H9 (cell line): ENCODE measurements around the gene RUNX1. TPM values are rescaled to one million over a fixed set of nuclear protein-coding genes. Genes with fewer than 3 reads are reported as not detected.

ENCODE experiments used
- DNase-seq: peaks from one replicate; pipeline ENCODE4 v3.0.0-alpha.2; 2017
- H2AFZ ChIP-seq: one replicate; pipeline ENCODE4 v1.6.1; 2013; ENCODE audit warnings: mild to moderate bottlenecking, low read length, control low read depth, moderate library complexity
- H2AK5ac ChIP-seq: 2 replicates; pipeline ENCODE4 v1.6.1; 2013; ENCODE audit warnings: low read length, control low read depth, mixed read lengths; ENCODE audit not compliant: insufficient read length
- H2BK120ac ChIP-seq: one replicate; pipeline ENCODE4 v1.6.1; 2013; ENCODE audit warnings: low read depth, mild to moderate bottlenecking, low read length, control low read depth, inconsistent platforms; ENCODE audit not compliant: poor library complexity, severe bottlenecking
- H2BK12ac ChIP-seq: 2 replicates; pipeline ENCODE4 v1.6.1; 2013; ENCODE audit warnings: low read length, control low read depth, mixed read lengths, low read depth; ENCODE audit not compliant: insufficient read length
- H2BK15ac ChIP-seq: 2 replicates; pipeline ENCODE4 v1.6.1; 2013; ENCODE audit warnings: low read depth, low read length, control low read depth
- H2BK20ac ChIP-seq: one replicate; pipeline ENCODE4 v1.6.1; 2013; ENCODE audit warnings: low read depth, mild to moderate bottlenecking, low read length, control low read depth, inconsistent platforms; ENCODE audit not compliant: poor library complexity, severe bottlenecking
- H2BK5ac ChIP-seq: 2 replicates; pipeline ENCODE4 v1.6.1; 2013; ENCODE audit warnings: low read length, control low read depth, mixed read lengths; ENCODE audit not compliant: insufficient read length
- H3K14ac ChIP-seq: 2 replicates; pipeline ENCODE4 v1.6.1; 2013; ENCODE audit warnings: low read length, control low read depth; ENCODE audit not compliant: insufficient read depth
- H3K18ac ChIP-seq: 2 replicates; pipeline ENCODE4 v1.6.1; 2013; ENCODE audit warnings: low read depth, mild to moderate bottlenecking, mixed read lengths, low read length, control low read depth; ENCODE audit not compliant: insufficient read length
- H3K23ac ChIP-seq: 2 replicates; pipeline ENCODE4 v1.6.1; 2013; ENCODE audit warnings: low read length, control low read depth, mixed read lengths, low read depth; ENCODE audit not compliant: insufficient read length
- H3K23me2 ChIP-seq: 2 replicates; pipeline ENCODE4 v1.6.1; 2013; ENCODE audit warnings: low read depth, mild to moderate bottlenecking, mixed read lengths, low read length, control low read depth; ENCODE audit not compliant: insufficient read length, poor library complexity, severe bottlenecking
- H3K27ac ChIP-seq: 2 replicates; pipeline ENCODE4 v1.5.1; 2013; ENCODE audit warnings: low read length, control low read depth, mixed read lengths, low read depth; ENCODE audit not compliant: insufficient read length
- H3K27me3 ChIP-seq: 2 replicates; pipeline ENCODE4 v1.6.1; 2013; ENCODE audit warnings: low read length, control low read depth, inconsistent platforms; ENCODE audit not compliant: insufficient read depth
- H3K4ac ChIP-seq: 2 replicates; pipeline ENCODE4 v1.6.1; 2013; ENCODE audit warnings: low read depth, mild to moderate bottlenecking, control low read depth, inconsistent platforms, low read length, moderate library complexity
- H3K4me1 ChIP-seq: 2 replicates; pipeline ENCODE4 v1.6.1; 2013; ENCODE audit warnings: low read length, control low read depth, inconsistent platforms; ENCODE audit not compliant: insufficient read depth
- H3K4me2 ChIP-seq: 2 replicates; pipeline ENCODE4 v1.6.1; 2013; ENCODE audit warnings: low read length, control low read depth, mixed read lengths; ENCODE audit not compliant: insufficient read length, insufficient read depth
- H3K56ac ChIP-seq: 2 replicates; pipeline ENCODE4 v1.6.1; 2013; ENCODE audit warnings: low read depth, mild to moderate bottlenecking, mixed read lengths, low read length, control low read depth; ENCODE audit not compliant: insufficient read length
- H3K79me1 ChIP-seq: 2 replicates; pipeline ENCODE4 v1.6.1; 2013; ENCODE audit warnings: low read depth, mild to moderate bottlenecking, moderate library complexity, low read length, control low read depth, inconsistent platforms; ENCODE audit not compliant: insufficient read depth, poor library complexity, severe bottlenecking
- H3K79me2 ChIP-seq: 2 replicates; pipeline ENCODE4 v1.6.1; 2013; ENCODE audit warnings: low read length, control low read depth, inconsistent platforms; ENCODE audit not compliant: insufficient read depth
- H3K9ac ChIP-seq: 2 replicates; pipeline ENCODE4 v1.6.1; 2013; ENCODE audit warnings: low read length, control low read depth, mixed read lengths; ENCODE audit not compliant: insufficient read length; ENCODE audit errors: extremely low read depth
- H3K9me3 ChIP-seq: one replicate; pipeline ENCODE4 v1.6.1; 2013; ENCODE audit warnings: low read depth, low read length, inconsistent platforms; ENCODE audit not compliant: control insufficient read depth
- H3T11ph ChIP-seq: one replicate; pipeline ENCODE4 v1.6.1; 2013; ENCODE audit warnings: mild to moderate bottlenecking, low read length, control low read depth, inconsistent platforms
- H4K20me1 ChIP-seq: one replicate; pipeline ENCODE4 v1.6.1; 2013; ENCODE audit not compliant: control insufficient read depth, insufficient read length, insufficient read depth
- H4K5ac ChIP-seq: 2 replicates; pipeline ENCODE4 v1.6.1; 2013; ENCODE audit warnings: low read depth, mild to moderate bottlenecking, mixed read lengths, low read length, control low read depth; ENCODE audit not compliant: insufficient read length
- H4K8ac ChIP-seq: replicated peaks from 2 replicates; pipeline ENCODE4 v1.6.1; 2013; ENCODE audit warnings: low read length, control low read depth, mixed read lengths, low read depth; ENCODE audit not compliant: insufficient read length
- H4K91ac ChIP-seq: 2 replicates; pipeline ENCODE4 v1.6.1; 2013; ENCODE audit warnings: low read depth, mild to moderate bottlenecking, moderate library complexity, mixed read lengths, low read length, control low read depth; ENCODE audit not compliant: insufficient read length
- H3K27ac Mint-ChIP-seq, 3 experiments: 2 replicates in 2 of 3; 3 replicates in 1 of 3; pipeline ENCODE4 v1.8.0; 2020 to 2021; ENCODE audit warnings: mixed read lengths in 3 of 3, mild to moderate bottlenecking in 1 of 3, moderate library complexity in 1 of 3
- H3K27me3 Mint-ChIP-seq: 2 replicates; pipeline ENCODE4 v1.8.0; 2021; ENCODE audit warnings: low read depth, mild to moderate bottlenecking, moderate library complexity, mixed read lengths
- H3K36me3 Mint-ChIP-seq, 3 experiments: 2 replicates in 2 of 3; 3 replicates in 1 of 3; pipeline ENCODE4 v1.8.0; 2020 to 2021; ENCODE audit warnings: low read depth in 3 of 3, mixed read lengths in 3 of 3; ENCODE audit not compliant: insufficient read depth in 1 of 3
- H3K4me1 Mint-ChIP-seq, 2 experiments: 2 replicates each; pipeline ENCODE4 v1.8.0; 2020; ENCODE audit warnings: mixed read lengths in 2 of 2
- H3K4me3 Mint-ChIP-seq, 2 experiments: 2 replicates in 1 of 2; 3 replicates in 1 of 2; pipeline ENCODE4 v1.8.0; 2020 to 2021; ENCODE audit warnings: mild to moderate bottlenecking in 2 of 2, mixed read lengths in 2 of 2, moderate library complexity in 1 of 2
- H3K9me3 Mint-ChIP-seq, 2 experiments: 2 replicates in 1 of 2; 3 replicates in 1 of 2; pipeline ENCODE4 v1.8.0; 2020; ENCODE audit warnings: mild to moderate bottlenecking in 2 of 2, mixed read lengths in 2 of 2, moderate library complexity in 1 of 2
- CTCF ChIP-seq: fragments of 200-600 bp; sonication (generic); conservative IDR thresholded peaks from 3 replicates; pipeline ENCODE4 v1.8.0; 2021; ENCODE audit warnings: antibody characterized with exemption, mild to moderate bottlenecking
- WGBS: extraction: QIAGEN DNeasy Blood & Tissue Kit; methylation state at CpG from one replicate; pipeline ENCODE4 v1.1.7; 2013; ENCODE audit warnings: missing lambda C conversion rate, low lambda C conversion rate, mixed read lengths; ENCODE audit not compliant: insufficient read length; ENCODE audit errors: extremely low coverage; 5-methylcytosine and 5-hydroxymethylcytosine counted together
- total RNA-seq: library from RNA; stranded (reverse); gene quantifications from 2 replicates; pipeline ENCODE4 v1.2.1, GENCODE V29; 2021

Gene RUNX1
- total RNA-seq, 1 experiment from 2014 or later: 0.72 TPM

- H2BK15ac ChIP-seq: no peak overlapping the region
- no peak overlapping the region for H3K14ac ChIP-seq
- H4K91ac ChIP-seq: no peak overlapping the region
- no peak overlapping the region for H3T11ph ChIP-seq
- H3K23me2 ChIP-seq: no peaks in the 10 kb centered on the region
- no peak overlapping the region for H3K18ac ChIP-seq
- H2AFZ ChIP-seq: no peak overlapping the region
- Mint-ChIP-seq H3K27me3 (peaks cover 5% of the 10 kb centered on the region), H3K9me3 (no peaks in the 10 kb centered on the region), H3K4me3 (no peak overlapping the region), H3K4me1 (peaks cover 23 to 24% of the 10 kb centered on the region in 2 experiments), H3K27ac (no peak overlapping the region), H3K36me3 (no peaks in the 10 kb centered on the region)
- H3K27ac ChIP-seq: no peak overlapping the region
- H3K23ac ChIP-seq: no peak overlapping the region
- no peak overlapping the region for H3K4me2 ChIP-seq
- H3K27me3 ChIP-seq: no peaks in the 10 kb centered on the region
- H2AK5ac ChIP-seq: no peak overlapping the region
- H2BK12ac ChIP-seq: no peak overlapping the region
- no peak overlapping the region for H3K56ac ChIP-seq
- no peak overlapping the region for H2BK120ac ChIP-seq
- no peak overlapping the region for H2BK5ac ChIP-seq
- H4K5ac ChIP-seq: no peak overlapping the region
- H3K4me1 ChIP-seq: no peaks in the 10 kb centered on the region
- H3K79me2 ChIP-seq: no peaks in the 10 kb centered on the region
- no peak overlapping the region for H3K4ac ChIP-seq
- no peak overlapping the region for H4K8ac ChIP-seq
- TF ChIP-seq CTCF: no peak
- no CpG with 5 or more reads among the region's 3 CpGs for WGBS
- H3K79me1 ChIP-seq: no peaks in the 10 kb centered on the region
- H3K9me3 ChIP-seq: no peaks in the 10 kb centered on the region
- H4K20me1 ChIP-seq: no peaks in the 10 kb centered on the region
- H3K9ac ChIP-seq: no peak overlapping the region
- no peak for DNase-seq
- H2BK20ac ChIP-seq: no peak overlapping the region
Observed at GRCh38 chr21:34909492-34910292, 139.4 kb downstream of the RUNX1 start.
